ENCODE measurements around the gene A2M.

DNA sequence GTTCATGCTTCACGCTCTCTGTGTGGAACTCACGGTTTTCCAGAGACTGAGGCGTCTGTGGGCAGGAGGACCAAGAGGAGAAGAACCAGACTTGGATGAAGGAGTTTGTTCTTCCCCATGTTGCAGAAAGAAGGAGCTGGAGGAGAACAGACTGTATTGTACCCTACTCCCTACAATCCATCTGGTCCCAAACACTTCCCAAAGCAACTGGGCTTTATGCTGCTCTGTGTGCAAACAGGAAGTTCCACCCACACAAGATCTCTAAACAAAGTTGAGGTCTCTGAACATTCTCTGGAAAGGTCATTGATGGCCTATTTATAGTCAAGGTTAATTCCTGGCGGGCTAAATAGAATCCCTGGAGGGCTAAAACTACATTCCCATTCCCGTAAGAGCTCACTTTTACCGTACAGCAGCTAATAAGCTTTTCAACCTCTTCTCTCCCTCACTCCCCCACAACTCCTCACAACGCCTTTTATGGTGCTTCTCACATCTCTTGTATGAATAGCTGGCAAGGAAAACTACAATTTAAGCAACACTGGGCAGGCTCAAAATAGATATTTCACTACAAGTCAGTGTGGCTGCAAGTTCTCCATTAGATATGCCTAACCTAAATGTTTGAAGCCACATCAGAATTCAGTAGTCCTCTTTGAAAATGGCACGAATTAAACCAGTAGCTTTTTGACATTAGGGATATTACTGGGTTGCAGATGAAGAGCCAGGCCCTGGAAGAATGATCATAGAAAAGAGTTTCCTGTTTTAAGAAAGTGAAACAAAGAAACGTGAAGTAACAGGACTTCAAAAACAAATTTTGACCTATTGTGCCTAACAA is at the start of gene A2M:
- TF ChIP-seq, protein P1, sequence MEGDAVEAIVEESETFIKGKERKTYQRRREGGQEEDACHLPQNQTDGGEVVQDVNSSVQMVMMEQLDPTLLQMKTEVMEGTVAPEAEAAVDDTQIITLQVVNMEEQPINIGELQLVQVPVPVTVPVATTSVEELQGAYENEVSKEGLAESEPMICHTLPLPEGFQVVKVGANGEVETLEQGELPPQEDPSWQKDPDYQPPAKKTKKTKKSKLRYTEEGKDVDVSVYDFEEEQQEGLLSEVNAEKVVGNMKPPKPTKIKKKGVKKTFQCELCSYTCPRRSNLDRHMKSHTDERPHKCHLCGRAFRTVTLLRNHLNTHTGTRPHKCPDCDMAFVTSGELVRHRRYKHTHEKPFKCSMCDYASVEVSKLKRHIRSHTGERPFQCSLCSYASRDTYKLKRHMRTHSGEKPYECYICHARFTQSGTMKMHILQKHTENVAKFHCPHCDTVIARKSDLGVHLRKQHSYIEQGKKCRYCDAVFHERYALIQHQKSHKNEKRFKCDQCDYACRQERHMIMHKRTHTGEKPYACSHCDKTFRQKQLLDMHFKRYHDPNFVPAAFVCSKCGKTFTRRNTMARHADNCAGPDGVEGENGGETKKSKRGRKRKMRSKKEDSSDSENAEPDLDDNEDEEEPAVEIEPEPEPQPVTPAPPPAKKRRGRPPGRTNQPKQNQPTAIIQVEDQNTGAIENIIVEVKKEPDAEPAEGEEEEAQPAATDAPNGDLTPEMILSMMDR (IDR thresholded peaks at IDR 0.05): no peak
- TF ChIP-seq POLR2AphosphoS5 (IDR thresholded peaks at IDR 0.05): peak in 1 of 3 donors; percentile 22
- no peak for TF ChIP-seq POLR2A (IDR thresholded peaks at IDR 0.05)
- TF ChIP-seq EP300 (IDR thresholded peaks at IDR 0.05): no peak

All from suprapubic skin (tissue), 4 donors.